NCI-H2107 treated with DMSO at 0.1 percent for 48 hours (cell line): Measurements from ENCODE around the gene KCNE1.

Source experiments
- DNase-seq: peaks from one replicate; lab custom pipeline; 2025; ENCODE audit not compliant: unreplicated experiment; lab: John Stamatoyannopoulos, UW

Gene KCNE1

GRCh38 chr21:34536311-34536710 is 24.3 kb upstream of the KCNE1 start:
- DNase-seq, result no peak

- DNase-seq, result no peak
Observed at GRCh38 chr21:34535886-34536285, 23.9 kb upstream of the KCNE1 start.

GRCh38 chr21:34534522-34534921 is 22.5 kb upstream of the KCNE1 start:
- no peak for DNase-seq

- no peak for DNase-seq
Observed at GRCh38 chr21:34533938-34534337, 21.9 kb upstream of the KCNE1 start.

GRCh38 chr21:34531399-34531798 is 19.4 kb upstream of the KCNE1 start:
- no peak for DNase-seq

GRCh38 chr21:34530261-34530660 is 18.3 kb upstream of the KCNE1 start:
- no peak for DNase-seq

- no peak for DNase-seq
Observed at GRCh38 chr21:34528131-34528561, 16.1 kb upstream of the KCNE1 start.

GRCh38 chr21:34526618-34527290 is 14.7 kb upstream of the KCNE1 start:
- peak; percentile 9 for DNase-seq

GRCh38 chr21:34526241-34526617 is 14.2 kb upstream of the KCNE1 start:
- DNase-seq, result no peak

- no peak for DNase-seq
Observed at GRCh38 chr21:34524646-34525601, 12.9 kb upstream of the KCNE1 start.

GRCh38 chr21:34523019-34523555 is 11.1 kb upstream of the KCNE1 start:
- DNase-seq, result no peak

GRCh38 chr21:34522284-34522683 is 10.3 kb upstream of the KCNE1 start:
- no peak for DNase-seq

GRCh38 chr21:34521561-34521960 is 9.6 kb upstream of the KCNE1 start:
- no peak for DNase-seq

GRCh38 chr21:34520764-34521508 is 8.9 kb upstream of the KCNE1 start:
- no peak for DNase-seq

- no peak for DNase-seq
Observed at GRCh38 chr21:34520281-34520680, 8.3 kb upstream of the KCNE1 start.

- no peak for DNase-seq
Observed at GRCh38 chr21:34519694-34520093, 7.7 kb upstream of the KCNE1 start.

- DNase-seq, result no peak
Observed at GRCh38 chr21:34519016-34519415, 7.0 kb upstream of the KCNE1 start.

- DNase-seq, result no peak
Observed at GRCh38 chr21:34518301-34518700, 6.3 kb upstream of the KCNE1 start.

- no peak for DNase-seq
Observed at GRCh38 chr21:34517491-34518245, 5.7 kb upstream of the KCNE1 start.

GRCh38 chr21:34517039-34517438 is 5.0 kb upstream of the KCNE1 start:
- DNase-seq, result no peak
